Tibial artery (tissue), 4 donors: ENCODE results near the gene MRGPRD.
A peak's percentile ranks its signal among the peaks of the same experiment; 100 is the strongest.

Experiments used
- DNase-seq, 2 donors: peaks; one replicate each; pipeline ENCODE4 v3.0.0-alpha.2; 2019
- H3K27ac ChIP-seq, 2 donors: fragments of 200-600 bp; sonication (generic) in 1 of 2; 1 replicate in 1 of 2; 2 replicates in 1 of 2; pipeline ENCODE4 v1.5.1; 2018 to 2019; ENCODE audit warnings: mild to moderate bottlenecking in 1 of 2
- H3K27me3 ChIP-seq, 2 donors: fragments of 200-600 bp; sonication (generic) in 1 of 2; one replicate each; pipeline versions ENCODE4 v1.5.1 to v1.6.0; 2016 to 2019
- H3K36me3 ChIP-seq, 3 donors: fragments of 200-600 bp; sonication (generic) in 2 of 3; one replicate each; pipeline ENCODE4 v1.5.1; 2016 to 2019; ENCODE audit warnings: mild to moderate bottlenecking in 2 of 3
- H3K4me1 ChIP-seq, 4 donors: fragments of 200-600 bp; sonication (generic) in 2 of 4; 1 replicate in 3 of 4; 2 replicates in 1 of 4; pipeline ENCODE4 v1.5.1; 2016 to 2019
- H3K4me3 ChIP-seq, 2 donors: fragments of 200-600 bp; sonication (generic) in 1 of 2; 1 replicate in 1 of 2; 2 replicates in 1 of 2; pipeline ENCODE4 v1.5.1; 2018 to 2019; ENCODE audit warnings: mild to moderate bottlenecking in 2 of 2
- H3K9me3 ChIP-seq, 3 donors: fragments of 200-600 bp; sonication (generic) in 1 of 3; one replicate each; pipeline ENCODE4 v1.5.1; 2016 to 2019
- CTCF ChIP-seq, 2 experiments: fragments of 200-600 bp in 1 of 2; fragments of 450-650 bp in 1 of 2; IDR thresholded peaks; one replicate each; pipeline ENCODE4 v1.5.1; 2017 to 2019; ENCODE audit warnings: antibody characterized with exemption in 2 of 2, mild to moderate bottlenecking in 1 of 2, moderate library complexity in 1 of 2
- intact Hi-C: fragments of 100-400 bp; cut with DNase I; formaldehyde crosslinking; loops from one replicate; pipeline ENCODE4 v1.15.0; 2023; ENCODE audit warnings: low total_unique reads

Gene MRGPRD

GRCh38 chr11:69018924-69019323 is 38.1 kb upstream of the MRGPRD start:
- Histone ChIP-seq H3K27me3 (no peaks in the 10 kb centered on the region), H3K9me3 (no peaks in the 10 kb centered on the region), H3K36me3 (no peaks in the 10 kb centered on the region), H3K27ac (peak overlapping the region; percentile 76 to 81), H3K4me1 (peaks cover 3 to 51% (median 30%) of the 10 kb centered on the region in 4 donors), H3K4me3 (no peak overlapping the region)
- intact Hi-C loops = no loop called here
- peak in 1 of 2 experiments; percentile 18 for TF ChIP-seq CTCF (IDR thresholded peaks at IDR 0.05)
- DNase-seq = peak; percentile 62 to 90

GRCh38 chr11:69017951-69018350 is 37.2 kb upstream of the MRGPRD start:
- DNase-seq = no peak
- TF ChIP-seq CTCF (IDR thresholded peaks at IDR 0.05) = no peak
- Histone ChIP-seq H3K27ac (peak overlapping the region; percentile 76 to 81), H3K4me3 (no peak overlapping the region), H3K9me3 (no peaks in the 10 kb centered on the region), H3K36me3 (no peaks in the 10 kb centered on the region), H3K27me3 (no peaks in the 10 kb centered on the region), H3K4me1 (peaks cover 6 to 59% (median 35%) of the 10 kb centered on the region in 4 donors)
- intact Hi-C loops = no loop called here

- Histone ChIP-seq H3K4me1 (peaks cover 6 to 59% (median 43%) of the 10 kb centered on the region in 4 donors), H3K27me3 (no peaks in the 10 kb centered on the region), H3K4me3 (no peak overlapping the region), H3K27ac (peak overlapping the region; percentile 91 to 93), H3K9me3 (no peaks in the 10 kb centered on the region), H3K36me3 (no peaks in the 10 kb centered on the region)
- intact Hi-C loops = loop anchor here (5.0 kb wide), 1 partner anchor 32 kb away; the partner anchor contains the start of gene TPCN2
- TF ChIP-seq CTCF (IDR thresholded peaks at IDR 0.05) = no peak
- no peak for DNase-seq
Measured at GRCh38 chr11:69014898-69015549, 34.2 kb upstream of the MRGPRD start.

GRCh38 chr11:69014084-69014851 is 33.5 kb upstream of the MRGPRD start:
- intact Hi-C loops = loop anchor here (5.0 kb wide), 1 partner anchor 33 kb away; the partner anchor contains the start of gene TPCN2
- Histone ChIP-seq H3K27me3 (no peaks in the 10 kb centered on the region), H3K36me3 (peaks cover 0 to 3% (median 0%) of the 10 kb centered on the region in 3 donors), H3K4me1 (peaks cover 8 to 61% (median 49%) of the 10 kb centered on the region in 4 donors), H3K9me3 (no peaks in the 10 kb centered on the region), H3K27ac (peak overlapping the region; percentile 91 to 93), H3K4me3 (peak overlapping the region; percentile 70 to 81)
- no peak for TF ChIP-seq CTCF (IDR thresholded peaks at IDR 0.05)
- DNase-seq = peak in 1 of 2 donors; percentile 87

GRCh38 chr11:69013009-69013951 is 32.5 kb upstream of the MRGPRD start, which contains the start of gene MRGPRF:
MRGPRF (minus strand) TSS chr11:69013246; CDS start chr11:69009901, 3,345 bp downstream.
- Histone ChIP-seq H3K9me3 (no peaks in the 10 kb centered on the region), H3K4me3 (peak within 1 kb of the TSS; percentile 70 to 81), H3K27ac (peak within 1 kb of the TSS; percentile 91 to 93), H3K4me1 (peaks cover 13 to 60% (median 50%) of the 10 kb centered on the region in 4 donors), H3K27me3 (no peaks in the 10 kb centered on the region), H3K36me3 (peaks cover 0 to 8% (median 3%) of the 10 kb centered on the region in 3 donors)
- intact Hi-C loops = loop anchor here (5.0 kb wide), 1 partner anchor 34 kb away; the partner anchor contains the start of gene TPCN2
- DNase-seq = peak; percentile 95 to 99
- TF ChIP-seq CTCF (IDR thresholded peaks at IDR 0.05) = peak; percentile 71 to 81
